ENCODE results near the gene BSN.
"Not testable (repeated sequence)": the region's sequence is repeated elsewhere in the genome, so short reads cannot be mapped to it uniquely, and the experiment has no call there.

The BSN gene

DNA sequence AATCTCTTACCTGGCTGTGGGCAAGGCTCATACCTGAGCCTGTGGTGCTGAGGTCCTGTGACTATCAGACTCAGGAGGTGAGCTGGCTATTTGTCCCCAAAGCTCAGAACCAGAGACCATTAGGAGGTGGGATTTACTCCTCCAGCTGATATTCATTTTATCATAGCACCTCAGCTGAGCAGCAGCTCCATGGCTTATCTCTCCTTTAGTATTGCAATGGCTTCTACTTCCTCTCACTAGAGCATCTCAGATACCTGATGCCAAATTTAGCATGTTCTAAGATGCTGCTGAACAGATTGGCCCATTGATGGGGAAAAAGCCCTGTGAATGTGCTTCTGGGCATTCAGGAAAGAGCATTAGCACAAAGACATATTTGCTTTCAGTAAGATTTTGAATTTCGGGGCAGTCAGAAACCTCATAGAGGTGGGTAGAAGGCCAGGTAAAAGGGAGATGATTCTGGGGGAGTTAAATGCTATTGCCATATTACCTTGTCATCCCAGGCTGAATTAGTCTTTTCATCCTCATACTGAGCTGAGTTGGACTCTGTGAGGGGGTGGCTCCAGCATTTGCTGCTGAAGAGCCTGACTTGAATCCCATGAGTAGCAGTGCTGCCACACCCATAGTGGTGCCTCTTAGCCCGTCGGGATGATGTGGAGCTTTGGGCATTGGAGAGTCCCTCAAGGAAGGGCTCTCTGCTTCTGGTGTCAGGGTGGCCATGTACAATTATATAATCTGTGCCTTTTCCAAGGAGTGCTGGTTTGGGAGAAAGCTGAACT lies 2.4 kb downstream of the BSN start:
- H3K4me3 ChIP-seq = no peak overlapping the region
- H3K27me3 ChIP-seq = peaks cover 28% of the 10 kb centered on the region
- H3K9me3 ChIP-seq = no peaks in the 10 kb centered on the region
- H4K20me1 ChIP-seq = peaks cover 11% of the 10 kb centered on the region
- no peak overlapping the region for H3K27ac ChIP-seq
- no peaks in the 10 kb centered on the region for H3K36me3 ChIP-seq
- TF ChIP-seq Cebpa-rat (IDR thresholded peaks at IDR 0.05) = no peak
- H3K4me1 ChIP-seq = peaks cover 28% of the 10 kb centered on the region
- H3K9ac ChIP-seq = no peak overlapping the region
- no peak overlapping the region for H3K4me2 ChIP-seq

DNA sequence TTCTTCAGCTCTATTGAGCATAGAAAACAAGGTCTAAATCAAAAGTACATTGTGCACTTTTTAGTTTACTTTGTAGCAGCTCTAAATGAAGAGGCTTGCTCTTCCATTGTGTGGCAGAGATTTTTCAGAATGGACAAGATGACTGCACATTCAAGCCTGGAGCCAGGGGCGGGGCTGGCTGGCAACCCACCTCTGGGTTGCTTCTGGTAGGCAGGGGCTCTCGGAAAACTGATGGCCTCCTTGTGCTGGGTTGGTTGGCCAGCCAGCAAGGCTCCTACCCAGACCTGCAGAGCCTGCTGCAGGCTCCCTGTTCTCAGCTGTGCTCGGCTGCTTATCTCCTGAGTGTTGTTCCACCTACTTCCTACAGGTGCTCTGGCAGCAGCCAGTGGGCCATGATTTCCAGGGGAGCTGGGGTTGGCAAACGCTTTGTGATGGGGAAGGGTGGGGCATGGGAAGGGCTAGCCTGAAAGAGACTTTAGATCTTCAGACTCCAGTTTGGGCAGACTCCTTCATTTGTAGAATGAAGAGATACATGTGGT lies 8.8 kb downstream of the BSN start:
- no peak overlapping the region for H3K4me3 ChIP-seq
- H3K36me3 ChIP-seq = no peaks in the 10 kb centered on the region
- no peaks in the 10 kb centered on the region for H3K4me1 ChIP-seq
- TF ChIP-seq Cebpa-rat (IDR thresholded peaks at IDR 0.05) = no peak
- no peak overlapping the region for H3K9ac ChIP-seq
- no peaks in the 10 kb centered on the region; the same call in 1 of the 2 replicates for H4K20me1 ChIP-seq
- no peaks in the 10 kb centered on the region for H3K27me3 ChIP-seq
- H3K4me2 ChIP-seq = no peak overlapping the region
- H3K27ac ChIP-seq = no peak overlapping the region
- no peaks in the 10 kb centered on the region for H3K9me3 ChIP-seq

- Histone ChIP-seq H3K27me3 (no peaks in the 10 kb centered on the region), H3K27ac (no peak overlapping the region), H3K9ac (no peak overlapping the region), H3K4me1 (no peaks in the 10 kb centered on the region), H3K9me3 (no peaks in the 10 kb centered on the region), H3K36me3 (no peaks in the 10 kb centered on the region), H3K4me2 (no peak overlapping the region), H4K20me1 (no peaks in the 10 kb centered on the region; the same call in 1 of the 2 replicates), H3K4me3 (no peak overlapping the region)
- TF ChIP-seq Cebpa-rat (IDR thresholded peaks at IDR 0.05) = no peak
Measured at GRCh38 chr3:49563766-49564165, 9.5 kb downstream of the BSN start.

GRCh38 chr3:49566312-49566711 lies 12.0 kb downstream of the BSN start:
- Histone ChIP-seq H3K27me3 (no peaks in the 10 kb centered on the region), H3K4me2 (no peak overlapping the region), H4K20me1 (no peaks in the 10 kb centered on the region), H3K27ac (no peak overlapping the region), H3K36me3 (no peaks in the 10 kb centered on the region), H3K9me3 (no peaks in the 10 kb centered on the region), H3K9ac (no peak overlapping the region), H3K4me1 (no peaks in the 10 kb centered on the region), H3K4me3 (no peak overlapping the region)
- no peak for TF ChIP-seq Cebpa-rat (IDR thresholded peaks at IDR 0.05)

- no peaks in the 10 kb centered on the region for H3K9me3 ChIP-seq
- no peak overlapping the region for H3K9ac ChIP-seq
- no peaks in the 10 kb centered on the region for H3K4me1 ChIP-seq
- no peaks in the 10 kb centered on the region for H3K27me3 ChIP-seq
- no peaks in the 10 kb centered on the region for H4K20me1 ChIP-seq
- no peaks in the 10 kb centered on the region for H3K36me3 ChIP-seq
- H3K27ac ChIP-seq = no peak overlapping the region
- no peak overlapping the region for H3K4me3 ChIP-seq
- no peak overlapping the region for H3K4me2 ChIP-seq
- no peak for TF ChIP-seq Cebpa-rat (IDR thresholded peaks at IDR 0.05)
Measured at GRCh38 chr3:49567406-49567805, 13.1 kb downstream of the BSN start.

GRCh38 chr3:49568965-49569364 lies 14.7 kb downstream of the BSN start:
- H3K4me2 ChIP-seq = no peak overlapping the region
- H3K9me3 ChIP-seq = no peaks in the 10 kb centered on the region
- no peaks in the 10 kb centered on the region for H3K36me3 ChIP-seq
- no peak overlapping the region for H3K27ac ChIP-seq
- H3K9ac ChIP-seq = no peak overlapping the region
- no peak for TF ChIP-seq Cebpa-rat (IDR thresholded peaks at IDR 0.05)
- H3K4me3 ChIP-seq = no peak overlapping the region
- H3K4me1 ChIP-seq = no peaks in the 10 kb centered on the region
- H4K20me1 ChIP-seq = no peaks in the 10 kb centered on the region
- no peaks in the 10 kb centered on the region for H3K27me3 ChIP-seq

GRCh38 chr3:49570028-49570654 lies 15.9 kb downstream of the BSN start:
- Histone ChIP-seq H3K4me3 (no peak overlapping the region), H3K27ac (no peak overlapping the region), H3K4me2 (no peak overlapping the region), H4K20me1 (no peaks in the 10 kb centered on the region), H3K9ac (no peak overlapping the region), H3K27me3 (no peaks in the 10 kb centered on the region), H3K36me3 (no peaks in the 10 kb centered on the region), H3K4me1 (no peaks in the 10 kb centered on the region), H3K9me3 (no peaks in the 10 kb centered on the region)
- TF ChIP-seq Cebpa-rat (IDR thresholded peaks at IDR 0.05) = no peak

GRCh38 chr3:49582177-49582576 lies 27.9 kb downstream of the BSN start:
- H3K4me1 ChIP-seq = no peaks in the 10 kb centered on the region
- H3K4me3 ChIP-seq = no peak overlapping the region
- no peak overlapping the region for H3K9ac ChIP-seq
- TF ChIP-seq Cebpa-rat (IDR thresholded peaks at IDR 0.05) = no peak
- no peaks in the 10 kb centered on the region for H3K27me3 ChIP-seq
- no peaks in the 10 kb centered on the region for H4K20me1 ChIP-seq
- no peaks in the 10 kb centered on the region for H3K36me3 ChIP-seq
- no peak overlapping the region for H3K27ac ChIP-seq
- no peak overlapping the region for H3K4me2 ChIP-seq
- H3K9me3 ChIP-seq = no peaks in the 10 kb centered on the region

DNA sequence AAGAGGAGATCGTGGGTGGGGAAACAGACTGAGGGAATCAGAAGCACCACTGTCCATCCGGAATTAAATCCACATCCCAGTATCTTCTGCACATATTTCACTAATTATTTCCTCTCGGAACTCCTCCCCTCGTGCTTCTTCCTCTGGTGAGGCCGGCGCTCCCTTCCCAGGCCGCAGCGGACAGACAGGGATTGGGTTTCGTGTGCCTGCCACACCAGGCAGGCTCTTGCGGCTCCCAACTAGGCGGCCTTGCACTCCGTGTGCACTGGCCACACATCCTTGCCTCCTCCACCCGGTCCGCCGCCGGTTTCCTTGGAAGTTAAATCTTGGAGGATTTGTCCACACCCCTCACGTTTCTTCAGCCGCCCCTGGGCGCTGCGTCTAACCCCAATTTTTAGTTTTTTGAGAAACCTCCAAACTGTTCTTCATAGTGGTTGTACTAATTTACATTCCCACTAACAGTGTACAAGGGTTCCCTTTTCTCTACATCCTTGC lies 31.0 kb downstream of the BSN start:
- not testable (repeated sequence) for H4K20me1 ChIP-seq, H3K4me2 ChIP-seq, H3K27me3 ChIP-seq, H3K9ac ChIP-seq, H3K4me1 ChIP-seq, H3K9me3 ChIP-seq, H3K36me3 ChIP-seq, H3K4me3 ChIP-seq, H3K27ac ChIP-seq

GRCh38 chr3:49591615-49592014 lies 37.3 kb downstream of the BSN start:
- H3K36me3 ChIP-seq = no peaks in the 10 kb centered on the region
- TF ChIP-seq Cebpa-rat (IDR thresholded peaks at IDR 0.05) = no peak

More at GRCh38 chr3:49591615-49592014, 37.3 kb downstream of the BSN start:
- Histone ChIP-seq H3K4me1 (no peaks in the 10 kb centered on the region), H3K9ac (no peak overlapping the region), H3K4me3 (no peak overlapping the region), H3K27ac (no peak overlapping the region), H3K27me3 (no peaks in the 10 kb centered on the region), H3K9me3 (0 out of 2 replicates have a peak, but pooled peaks cover 4% of the 10 kb centered on the region), H3K4me2 (no peak overlapping the region), H4K20me1 (no peaks in the 10 kb centered on the region)
